Kidney glomerular epithelial cell (primary cell): ENCODE data around the gene STAB1.

Experiments
- DNase-seq: peaks from one replicate; lab custom pipeline; 2025; lab: John Stamatoyannopoulos, UW

STAB1 gene

GRCh38 chr3:52536369-52537164, 41.4 kb downstream of the STAB1 start, which contains the start of gene UQCC5:
UQCC5 (plus strand) TSS chr3:52536605; CDS start chr3:52536756, 151 bp downstream.
- peak; percentile 94 for DNase-seq

DNA sequence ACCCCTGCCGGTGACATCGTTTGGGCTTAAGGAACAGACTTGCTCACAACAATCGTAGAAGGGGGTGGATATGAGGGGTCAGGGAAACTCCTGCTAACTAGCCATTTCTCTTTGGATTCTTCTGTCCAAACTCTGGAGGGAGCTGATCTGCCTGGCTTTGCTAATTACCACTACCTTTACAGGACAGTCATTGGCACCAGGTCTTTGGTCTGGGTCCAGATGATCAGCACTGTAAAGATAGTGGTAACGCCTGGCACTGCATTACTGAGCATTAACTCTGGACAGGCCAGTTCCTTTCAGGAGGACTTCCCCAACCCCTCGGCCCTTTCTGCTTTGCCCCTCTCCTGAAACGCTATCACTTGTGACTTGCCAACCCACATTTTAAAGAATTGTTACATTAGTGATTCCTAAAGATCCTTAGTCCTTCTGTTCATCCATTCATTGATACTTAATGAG, 42.1 kb downstream of the STAB1 start:
- DNase-seq = no peak

- no peak for DNase-seq
Measured at GRCh38 chr3:52537726-52538421, 42.7 kb downstream of the STAB1 start.

GRCh38 chr3:52539010-52539653, 44.0 kb downstream of the STAB1 start:
- no peak for DNase-seq

GRCh38 chr3:52541050-52541449, 45.9 kb downstream of the STAB1 start:
- DNase-seq = no peak

- DNase-seq = no peak
Measured at GRCh38 chr3:52544937-52545336, 49.8 kb downstream of the STAB1 start.

DNA sequence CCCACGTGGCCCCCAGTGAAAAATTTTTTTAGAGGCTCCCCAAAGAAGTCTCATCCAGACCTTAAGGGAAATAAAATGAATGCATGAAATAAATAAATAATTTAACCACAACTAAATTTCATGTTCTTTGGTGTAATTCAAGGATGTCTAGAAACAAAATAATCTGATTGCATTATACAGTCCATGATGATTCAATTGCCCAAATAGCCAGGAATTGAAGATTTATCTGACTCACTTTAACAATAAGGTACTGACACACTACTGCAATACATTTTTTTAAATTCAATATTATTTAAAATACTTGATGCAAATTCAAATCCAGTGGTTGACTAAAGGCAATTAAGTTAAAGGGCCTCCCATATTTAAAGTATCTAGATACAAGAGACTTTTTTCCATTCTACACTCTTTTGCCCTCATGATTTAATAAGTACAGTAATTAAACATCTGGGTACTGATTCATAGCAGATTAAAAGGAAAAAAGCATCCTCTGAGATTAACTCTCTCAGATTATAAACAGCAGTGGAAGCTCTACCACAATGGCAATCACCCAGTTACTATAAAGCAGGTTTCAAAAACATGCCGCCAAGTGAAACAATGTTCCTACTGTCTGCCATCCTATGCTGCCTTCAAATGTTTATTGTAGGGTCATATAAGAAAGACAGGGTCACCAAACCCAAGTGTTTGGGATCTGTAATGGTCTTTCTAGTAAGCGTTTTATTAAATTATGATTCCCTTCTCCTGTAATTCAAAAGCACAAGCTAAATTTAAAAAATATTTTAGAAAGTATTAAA, 51.2 kb downstream of the STAB1 start:
- no peak for DNase-seq

DNA sequence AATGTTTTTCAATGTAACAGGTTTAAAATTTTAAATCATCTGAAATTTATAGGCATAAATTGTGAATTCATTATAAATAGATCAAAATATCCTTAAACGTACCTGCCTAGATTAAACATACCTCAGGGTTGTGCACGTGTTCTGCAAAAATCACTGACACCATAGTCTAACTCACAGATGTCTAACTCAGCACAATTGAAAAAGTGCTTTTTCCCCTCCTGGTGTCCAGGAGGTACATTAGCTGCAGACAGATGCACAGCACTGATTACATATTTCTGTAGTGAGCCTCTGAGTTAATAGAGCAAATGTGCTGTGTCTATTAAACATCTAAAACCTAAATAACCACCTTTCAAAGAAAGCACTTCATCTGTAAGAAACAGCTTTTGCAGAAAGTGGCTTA, 52.0 kb downstream of the STAB1 start:
- DNase-seq = no peak

- DNase-seq = no peak
Measured at GRCh38 chr3:52551118-52551517, 56.0 kb downstream of the STAB1 start.

GRCh38 chr3:52552089-52552488, 57.0 kb downstream of the STAB1 start:
- DNase-seq = peak; percentile 17

- no peak for DNase-seq
Measured at GRCh38 chr3:52554026-52554755, 59.1 kb downstream of the STAB1 start.

GRCh38 chr3:52555056-52555455, 59.9 kb downstream of the STAB1 start:
- DNase-seq = no peak

DNA sequence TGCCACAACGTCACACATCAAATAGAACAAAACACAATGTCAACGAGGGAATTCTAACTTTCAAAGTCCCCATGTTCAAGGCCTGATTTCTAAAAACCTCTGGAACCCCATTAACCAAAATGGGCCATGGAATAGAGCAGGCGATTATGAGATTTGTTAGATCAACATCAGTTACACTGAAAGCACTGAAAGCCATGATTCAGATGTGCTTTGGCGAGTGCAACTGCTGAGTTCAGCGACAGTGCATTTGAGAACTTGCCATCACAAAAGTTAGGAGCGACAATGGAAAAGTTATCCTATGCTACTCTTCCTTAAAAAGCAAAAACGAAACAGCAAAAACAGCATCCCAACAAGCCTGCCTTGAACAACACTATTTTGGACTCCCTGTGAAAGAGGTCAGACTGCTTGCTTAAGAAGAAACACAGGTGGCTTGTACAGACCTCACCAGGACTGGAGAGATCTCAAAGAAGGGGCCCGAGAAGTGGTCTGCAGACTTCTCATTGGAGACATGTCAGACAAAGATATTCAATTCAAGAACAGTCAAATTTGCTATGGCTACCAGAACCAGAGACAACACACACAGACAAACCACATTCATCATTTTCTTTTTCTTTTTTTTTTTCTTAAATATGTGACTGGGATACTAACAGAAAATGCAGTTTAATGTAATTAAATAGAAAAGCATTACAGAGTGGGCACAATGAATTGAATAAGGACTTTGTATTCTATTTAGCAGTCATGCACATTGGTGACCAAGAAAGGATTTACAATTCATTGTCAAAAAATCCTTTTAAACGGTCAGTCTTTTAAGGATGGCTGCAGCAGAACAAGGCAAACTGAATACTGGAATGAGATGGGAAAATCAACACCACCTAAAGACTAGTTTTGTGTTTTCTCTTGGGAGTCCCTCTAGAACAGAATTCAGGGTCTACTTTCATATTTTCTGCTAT, 62.1 kb downstream of the STAB1 start:
- DNase-seq = no peak

- no peak for DNase-seq
Measured at GRCh38 chr3:52558436-52558835, 63.3 kb downstream of the STAB1 start.

DNA sequence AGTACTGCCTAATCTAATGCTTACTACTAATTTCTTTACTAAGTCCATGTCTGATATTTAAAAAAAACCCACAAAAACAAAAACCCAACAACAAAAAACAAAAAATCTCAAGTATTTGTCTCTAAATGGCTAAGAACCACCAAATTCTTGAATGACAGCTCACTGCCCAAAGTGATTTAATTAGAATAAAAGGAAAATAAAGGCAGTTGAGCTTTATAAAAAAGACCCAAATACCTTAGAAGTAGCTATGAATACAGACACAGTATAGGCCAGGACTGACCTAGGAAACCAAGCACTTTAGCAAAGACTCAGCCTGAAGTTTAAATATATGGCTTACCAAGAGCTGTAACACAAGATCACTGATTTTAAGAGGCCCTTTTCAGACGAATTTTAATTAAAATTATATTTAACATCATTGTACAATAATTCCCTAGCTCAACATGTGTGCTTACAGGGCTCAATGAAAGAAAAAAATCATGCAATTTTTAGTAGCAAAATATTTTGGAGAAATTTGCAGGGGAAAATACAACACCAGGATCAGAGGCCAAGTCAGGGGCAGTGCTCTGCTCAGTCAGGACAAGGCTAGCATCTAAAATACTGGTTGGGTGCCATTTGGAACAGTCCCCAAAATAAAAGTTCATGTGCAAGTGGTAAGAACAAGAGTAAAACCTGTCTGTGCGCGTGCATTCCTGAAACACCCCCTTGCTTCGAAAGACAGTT, 66.0 kb downstream of the STAB1 start:
- no peak for DNase-seq

DNA sequence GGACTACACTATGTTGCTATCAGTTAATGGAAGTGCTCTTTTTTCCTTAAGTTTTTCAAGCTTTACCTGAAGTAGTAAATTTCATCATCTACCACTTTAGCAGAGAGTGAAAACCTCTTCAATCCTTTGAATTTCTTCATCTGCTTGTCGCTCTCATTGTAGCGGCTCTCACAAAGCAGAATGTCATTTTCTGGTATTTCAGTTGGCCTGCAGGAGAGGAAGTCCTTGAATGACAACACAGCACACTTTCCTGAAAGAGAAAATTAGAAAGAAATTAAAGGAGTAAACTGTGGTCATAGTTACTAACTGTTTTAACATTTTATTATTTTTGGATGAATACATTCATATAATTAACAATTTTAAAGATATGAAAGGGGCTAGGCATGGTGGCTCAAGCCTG, 68.8 kb downstream of the STAB1 start:
- no peak for DNase-seq

- DNase-seq = no peak
Measured at GRCh38 chr3:52568069-52568468, 72.9 kb downstream of the STAB1 start.

DNA sequence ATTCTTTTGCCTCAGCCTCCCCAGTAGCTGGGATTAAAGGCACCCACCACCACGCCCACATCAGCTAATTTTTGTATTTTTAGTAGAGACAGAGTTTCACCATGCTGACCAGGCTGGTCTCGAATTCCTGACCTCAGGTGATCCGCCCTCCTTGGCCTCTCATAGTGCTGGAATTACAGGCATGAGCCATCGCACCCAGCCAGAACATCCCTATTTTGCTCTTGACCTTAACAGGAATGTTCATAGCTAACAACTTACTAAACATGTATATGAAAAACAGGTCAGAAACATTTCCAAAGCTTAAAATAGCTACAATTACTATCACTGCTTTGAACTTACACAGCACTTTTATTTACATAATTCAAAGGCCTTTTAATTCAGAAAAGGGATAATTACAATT, 74.9 kb downstream of the STAB1 start:
- DNase-seq = no peak

DNA sequence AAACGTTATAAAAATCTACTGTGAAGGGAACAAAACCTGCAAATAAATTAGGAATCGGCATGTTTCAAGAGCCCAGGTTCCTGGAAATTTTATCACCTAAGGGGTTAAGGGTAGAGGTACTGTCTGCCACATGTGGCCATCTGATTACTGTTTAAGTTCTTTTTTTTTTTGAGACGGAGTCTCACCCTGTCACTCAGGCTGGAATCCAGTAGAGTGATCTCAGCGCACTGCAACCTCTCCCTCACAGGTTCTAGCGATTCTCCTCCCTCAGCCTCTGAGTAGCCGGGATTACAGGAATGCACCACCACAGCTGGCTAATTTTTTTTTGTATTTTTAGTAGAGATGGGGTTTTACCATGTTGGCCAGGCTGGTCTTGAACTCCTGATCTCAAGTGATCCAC, 77.1 kb downstream of the STAB1 start:
- no peak for DNase-seq
